Activated gamma-delta T cell treated with anti-CD3 and anti-CD28 coated beads, Interleukin-2, amount 50 U/mL, for 16 hours (primary cell): ENCODE measurements around the gene OR4K17.
"Not testable (repeated sequence)": the region's sequence is repeated elsewhere in the genome, so short reads cannot be mapped to it uniquely, and the experiment has no call there.

ENCODE experiments used
- DNase-seq: peaks from one replicate; pipeline ENCODE4 v3.0.0-alpha.2; 2020; ENCODE audit warnings: low read depth

The OR4K17 gene

GRCh38 chr14:20110438-20110837, at the start of gene OR4K17:
Gene OR4K17, plus strand, starts transcription at chr14:20110739. Its CDS starts 6,761 bp downstream, at chr14:20117500.
- DNase-seq = no peak

- no peak for DNase-seq
These were observed 18.5 kb upstream of the OR4K17 start for GRCh38 chr14:20092050-20092449.

- no peak for DNase-seq
These were observed 17.1 kb upstream of the OR4K17 start for GRCh38 chr14:20093442-20093841.

GRCh38 chr14:20098926-20099770, 11.4 kb upstream of the OR4K17 start:
- DNase-seq = not testable (repeated sequence)

GRCh38 chr14:20112321-20112720, 1.8 kb downstream of the OR4K17 start:
- no peak for DNase-seq

GRCh38 chr14:20116748-20117147, 6.2 kb downstream of the OR4K17 start:
- DNase-seq = no peak

GRCh38 chr14:20118795-20119194, 8.3 kb downstream of the OR4K17 start:
- no peak for DNase-seq

GRCh38 chr14:20138520-20138919, 28.0 kb downstream of the OR4K17 start, which contains the start of gene OR4N5:
Gene OR4N5, plus strand, starts transcription at chr14:20138820. Its CDS starts 4,916 bp downstream, at chr14:20143736.
- DNase-seq = no peak

- no peak for DNase-seq
These were observed 33.4 kb downstream of the OR4K17 start for GRCh38 chr14:20143911-20144310.

GRCh38 chr14:20144820-20145219, 34.3 kb downstream of the OR4K17 start:
- DNase-seq = no peak

GRCh38 chr14:20164462-20164861, 53.9 kb downstream of the OR4K17 start:
- no peak for DNase-seq

- no peak for DNase-seq
These were observed 56.6 kb downstream of the OR4K17 start for GRCh38 chr14:20167091-20167490.

- DNase-seq = not testable (repeated sequence)
These were observed 59.3 kb downstream of the OR4K17 start for GRCh38 chr14:20169852-20170251.
